CD14-positive monocyte (primary cell): Measurements from ENCODE around the gene FSCN2. TPM values are rescaled to one million over a fixed set of nuclear protein-coding genes. Genes with fewer than 3 reads are reported as not detected.

Experiments used
- DNase-seq, 3 donors: peaks; one replicate each; pipeline ENCODE4 v3.0.0-alpha.2; 2011 to 2022
- H2AFZ ChIP-seq: 2 replicates; pipeline ENCODE4 v1.6.0; 2012; ENCODE audit warnings: mild to moderate bottlenecking, low read depth, low read length, inconsistent platforms; ENCODE audit not compliant: insufficient read depth, poor library complexity, severe bottlenecking
- H3K27ac ChIP-seq, 2 donors: 1 replicate in 1 of 2; 2 replicates in 1 of 2; pipeline ENCODE4 v1.5.1; 2012 to 2013; ENCODE audit warnings: low read length in 2 of 2, control low read depth in 1 of 2, inconsistent platforms in 1 of 2, low read depth in 1 of 2, mild to moderate bottlenecking in 1 of 2
- H3K27me3 ChIP-seq, 2 donors: one replicate each; pipeline versions ENCODE4 v1.6.0 to v1.6.1; 2011 to 2013; ENCODE audit warnings: low read length in 2 of 2; ENCODE audit not compliant: control insufficient read depth in 2 of 2, insufficient read depth in 2 of 2
- H3K36me3 ChIP-seq, 2 donors: replicated peaks in 1 of 2; 1 replicate in 1 of 2; 2 replicates in 1 of 2; pipeline versions ENCODE4 v1.5.1 to v1.6.1; 2012 to 2013; ENCODE audit warnings: low read length in 2 of 2, control low read depth in 1 of 2, inconsistent platforms in 1 of 2, mild to moderate bottlenecking in 1 of 2; ENCODE audit not compliant: insufficient read depth in 2 of 2, control insufficient read depth in 1 of 2
- H3K4me1 ChIP-seq, 2 donors: 1 replicate in 1 of 2; 2 replicates in 1 of 2; pipeline versions ENCODE4 v1.5.1 to v1.6.1; 2012 to 2013; ENCODE audit warnings: low read length in 2 of 2, control low read depth in 1 of 2, inconsistent platforms in 1 of 2, mild to moderate bottlenecking in 1 of 2, moderate library complexity in 1 of 2; ENCODE audit not compliant: insufficient read depth in 2 of 2, control insufficient read depth in 1 of 2
- H3K4me2 ChIP-seq: replicated peaks from 2 replicates; pipeline ENCODE3; 2012; ENCODE audit warnings: low read length, moderate library complexity, mild to moderate bottlenecking; ENCODE audit not compliant: poor library complexity, severe bottlenecking; ENCODE audit errors: extremely low read depth
- H3K4me3 ChIP-seq, 3 experiments: fragments of 200-600 bp in 1 of 3; sonication (generic) in 1 of 3; replicated peaks in 1 of 3; 1 replicate in 2 of 3; 2 replicates in 1 of 3; pipeline ENCODE4 v1.5.1; 2011 to 2013; ENCODE audit warnings: low read length in 3 of 3, mild to moderate bottlenecking in 3 of 3, control low read depth in 2 of 3, low read depth in 2 of 3, inconsistent platforms in 1 of 3, moderate library complexity in 1 of 3
- H3K79me2 ChIP-seq: 2 replicates; pipeline ENCODE4 v1.6.0; 2012; ENCODE audit warnings: mild to moderate bottlenecking, control low read depth, inconsistent platforms, low read length, moderate library complexity; ENCODE audit not compliant: insufficient read depth
- H3K9ac ChIP-seq: 2 replicates; pipeline ENCODE4 v1.6.0; 2017; ENCODE audit warnings: low read length, mild to moderate bottlenecking; ENCODE audit not compliant: insufficient read depth, poor library complexity, severe bottlenecking
- H3K9me3 ChIP-seq, 2 donors: replicated peaks in 1 of 2; 1 replicate in 1 of 2; 2 replicates in 1 of 2; pipeline versions ENCODE4 v1.5.1 to v1.6.1; 2012 to 2013; ENCODE audit warnings: low read length in 2 of 2, control low read depth in 1 of 2; ENCODE audit not compliant: control insufficient read depth in 1 of 2, insufficient read depth in 1 of 2
- H4K20me1 ChIP-seq: 2 replicates; pipeline ENCODE4 v1.6.0; 2012; ENCODE audit warnings: mild to moderate bottlenecking, low read length, control low read depth, moderate library complexity; ENCODE audit not compliant: insufficient read depth
- H3K27ac Mint-ChIP-seq, 7 donors: one replicate each; pipeline ENCODE4 v1.8.0; 2020; ENCODE audit warnings: mild to moderate bottlenecking in 7 of 7, mixed read lengths in 7 of 7, moderate library complexity in 6 of 7, inconsistent platforms in 2 of 7
- H3K27me3 Mint-ChIP-seq, 3 donors: one replicate each; pipeline ENCODE4 v1.8.0; 2021 to 2022; ENCODE audit warnings: low read depth in 3 of 3, mild to moderate bottlenecking in 3 of 3, mixed read lengths in 3 of 3, moderate library complexity in 3 of 3, inconsistent platforms in 1 of 3
- H3K36me3 Mint-ChIP-seq, 2 donors: one replicate each; pipeline ENCODE4 v1.8.0; 2020; ENCODE audit warnings: mixed read lengths in 2 of 2, inconsistent platforms in 1 of 2, mild to moderate bottlenecking in 1 of 2
- H3K4me1 Mint-ChIP-seq: one replicate; pipeline ENCODE4 v1.8.0; 2020; ENCODE audit warnings: mild to moderate bottlenecking, mixed read lengths
- H3K4me3 Mint-ChIP-seq, 2 donors: one replicate each; pipeline ENCODE4 v1.8.0; 2020; ENCODE audit warnings: mild to moderate bottlenecking in 2 of 2, mixed read lengths in 2 of 2, moderate library complexity in 1 of 2
- H3K9me3 Mint-ChIP-seq, 7 donors: one replicate each; pipeline ENCODE4 v1.8.0; 2020 to 2022; ENCODE audit warnings: mixed read lengths in 7 of 7, mild to moderate bottlenecking in 6 of 7, moderate library complexity in 6 of 7, inconsistent platforms in 2 of 7
- CTCF ChIP-seq: fragments of 200-600 bp; IDR thresholded peaks from one replicate; pipeline ENCODE4 v1.8.0; 2022; ENCODE audit warnings: antibody characterized with exemption, mild to moderate bottlenecking
- WGBS: methylation state at CpG from one replicate; pipeline ENCODE4 v1.1.5; 2013; ENCODE audit warnings: missing lambda C conversion rate; ENCODE audit not compliant: insufficient coverage; 5-methylcytosine and 5-hydroxymethylcytosine counted together
- intact Hi-C, 2 donors: fragments of 100-400 bp; cut with micrococcal nuclease; formaldehyde crosslinking; loops; one replicate each; pipeline versions ENCODE4 v1.15.0 to v1.15.1; 2023
- polyA plus RNA-seq, 3 donors: library from polyadenylated mRNA; depleted of rRNA in 1 of 3; unstranded in 2 of 3; stranded (reverse) in 1 of 3; fragments of 300-500 nt in 2 of 3; fragments of >200 nt in 1 of 3; fragmentation: Illumina TruSeq in 2 of 3; gene quantifications; 1 replicate in 2 of 3; 2 replicates in 1 of 3; pipeline ENCODE4 v1.2.3, GENCODE V29; 2012 to 2021

FSCN2 gene
- polyA plus RNA-seq, 3 donors, result 0.07 TPM; not detected in 2

GRCh38 chr17:81573794-81574642, 45.8 kb downstream of the FSCN2 start:
- H3K36me3 Mint-ChIP-seq, result peaks cover 62 to 84% of the 10 kb centered on the region in 2 donors

GRCh38 chr17:81574643-81574956, 46.4 kb downstream of the FSCN2 start:
- no peak overlapping the region for H3K4me2 ChIP-seq
- peak overlapping the region in 1 of 7 donors; percentile 13 for H3K27ac Mint-ChIP-seq
- WGBS, result 99% methylated on average over 7 of the region's 8 CpGs

More at GRCh38 chr17:81573794-81574642, 45.8 kb downstream of the FSCN2 start:
- TF ChIP-seq CTCF, result no peak
- Mint-ChIP-seq H3K27ac (peak overlapping the region in 3 of 7 donors; percentile 10 to 60 (median 13)), H3K4me3 (no peak overlapping the region), H3K9me3 (peaks cover 0 to 2% (median 0%) of the 10 kb centered on the region in 7 donors), H3K27me3 (peaks cover 0 to 2% (median 0%) of the 10 kb centered on the region in 3 donors), H3K4me1 (peaks cover 19% of the 10 kb centered on the region)
- intact Hi-C loops, result no loop called here
- Histone ChIP-seq H2AFZ (no peak overlapping the region), H3K9me3 (no peaks in the 10 kb centered on the region), H3K4me3 (no peak overlapping the region), H3K4me1 (peaks cover 17 to 18% of the 10 kb centered on the region in 2 donors), H3K27ac (no peak overlapping the region), H3K4me2 (no peak overlapping the region), H3K9ac (no peak overlapping the region), H3K27me3 (no peaks in the 10 kb centered on the region), H3K79me2 (peaks cover 43% of the 10 kb centered on the region), H3K36me3 (peaks cover 67 to 83% of the 10 kb centered on the region in 2 donors), H4K20me1 (no peaks in the 10 kb centered on the region)
- DNase-seq, result no peak
- WGBS, result 95% methylated on average over 15 of the region's 17 CpGs

More at GRCh38 chr17:81574643-81574956, 46.4 kb downstream of the FSCN2 start:
- Mint-ChIP-seq H3K4me3 (no peak overlapping the region), H3K27me3 (peaks cover 0 to 2% (median 0%) of the 10 kb centered on the region in 3 donors), H3K36me3 (peaks cover 62 to 87% of the 10 kb centered on the region in 2 donors), H3K9me3 (peaks cover 0 to 2% (median 0%) of the 10 kb centered on the region in 7 donors), H3K4me1 (peaks cover 19% of the 10 kb centered on the region)
- peaks cover 17 to 18% of the 10 kb centered on the region in 2 donors for H3K4me1 ChIP-seq
- no peaks in the 10 kb centered on the region for H3K9me3 ChIP-seq
- intact Hi-C loops, result no loop called here
- H3K36me3 ChIP-seq, result peaks cover 61 to 83% of the 10 kb centered on the region in 2 donors
- no peak for DNase-seq
- no peak overlapping the region for H3K9ac ChIP-seq
- H3K79me2 ChIP-seq, result peaks cover 43% of the 10 kb centered on the region
- no peaks in the 10 kb centered on the region for H4K20me1 ChIP-seq
- no peak overlapping the region for H3K4me3 ChIP-seq
- no peak for TF ChIP-seq CTCF
- H3K27me3 ChIP-seq, result no peaks in the 10 kb centered on the region
- no peak overlapping the region for H3K27ac ChIP-seq
- no peak overlapping the region for H2AFZ ChIP-seq
